Liver (tissue), 9 donors: ENCODE results near the gene CTXN1. TPM values are rescaled to one million over a fixed set of nuclear protein-coding genes. Genes with fewer than 3 reads are reported as not detected.

Experiments
- DNase-seq: peaks from one replicate; pipeline ENCODE4 v3.0.0-alpha.2; 2017; ENCODE audit warnings: low spot score
- H3K27ac ChIP-seq, 2 donors: one replicate each; pipeline ENCODE4 v1.7.0; 2013; ENCODE audit warnings: inconsistent platforms in 2 of 2, low read length in 2 of 2, control low read depth in 1 of 2, low read depth in 1 of 2, mild to moderate bottlenecking in 1 of 2
- H3K27me3 ChIP-seq, 4 donors: one replicate each; pipeline versions ENCODE4 v1.6.1 to v1.7.0; 2013; ENCODE audit warnings: low read length in 3 of 4, inconsistent platforms in 1 of 4, mild to moderate bottlenecking in 1 of 4, moderate library complexity in 1 of 4; ENCODE audit not compliant: control insufficient read depth in 4 of 4, insufficient read depth in 4 of 4
- H3K36me3 ChIP-seq, 4 donors: one replicate each; pipeline versions ENCODE4 v1.6.1 to v1.7.0; 2013; ENCODE audit warnings: low read length in 3 of 4, mild to moderate bottlenecking in 3 of 4, low read depth in 1 of 4, moderate library complexity in 1 of 4; ENCODE audit not compliant: control insufficient read depth in 4 of 4, insufficient read depth in 3 of 4
- H3K4me1 ChIP-seq, 4 donors: one replicate each; pipeline versions ENCODE4 v1.6.1 to v1.7.0; 2013; ENCODE audit warnings: low read length in 3 of 4, mild to moderate bottlenecking in 3 of 4, moderate library complexity in 1 of 4; ENCODE audit not compliant: control insufficient read depth in 4 of 4, insufficient read depth in 4 of 4
- H3K4me3 ChIP-seq, 3 donors: one replicate each; pipeline versions ENCODE4 v1.6.1 to v1.7.0; 2013; ENCODE audit warnings: low read length in 3 of 3, control low read depth in 1 of 3, low read depth in 1 of 3, mild to moderate bottlenecking in 1 of 3
- H3K9ac ChIP-seq, 2 donors: one replicate each; pipeline ENCODE4 v1.7.0; 2013; ENCODE audit warnings: low read length in 2 of 2, mild to moderate bottlenecking in 2 of 2, moderate library complexity in 2 of 2, control low read depth in 1 of 2, low read depth in 1 of 2
- H3K9me3 ChIP-seq, 4 donors: one replicate each; pipeline versions ENCODE4 v1.6.1 to v1.7.0; 2013; ENCODE audit warnings: low read length in 3 of 4; ENCODE audit not compliant: control insufficient read depth in 4 of 4
- EGR1 ChIP-seq, 2 donors: IDR thresholded peaks; 2 replicates each; pipeline ENCODE4 v1.6.1; 2016 to 2018; ENCODE audit warnings: antibody characterized with exemption in 2 of 2, low read depth in 2 of 2
- FOXA1 ChIP-seq: IDR thresholded peaks from 2 replicates; pipeline ENCODE4 v1.6.1; 2016; ENCODE audit warnings: antibody characterized with exemption
- FOXA2 ChIP-seq: IDR thresholded peaks from 2 replicates; pipeline ENCODE4 v1.6.1; 2016; ENCODE audit warnings: antibody characterized with exemption
- GABPA ChIP-seq, 2 donors: IDR thresholded peaks in 1 of 2; conservative IDR thresholded peaks in 1 of 2; 2 replicates each; pipeline ENCODE4 v1.6.1; 2016; ENCODE audit warnings: antibody characterized with exemption in 2 of 2, mild to moderate bottlenecking in 1 of 2, moderate library complexity in 1 of 2
- HNF4A ChIP-seq, 2 donors: conservative IDR thresholded peaks; 2 replicates each; pipeline ENCODE4 v1.6.1; 2016; ENCODE audit warnings: antibody characterized with exemption in 2 of 2, mild to moderate bottlenecking in 2 of 2
- JUND ChIP-seq, 2 donors: IDR thresholded peaks; 2 replicates each; pipeline ENCODE4 v1.6.1; 2016; ENCODE audit warnings: antibody characterized with exemption in 2 of 2
- NR2F2 ChIP-seq: IDR thresholded peaks from 2 replicates; pipeline ENCODE4 v1.6.1; 2016; ENCODE audit warnings: antibody characterized with exemption
- RAD21 ChIP-seq, 2 donors: IDR thresholded peaks; 2 replicates each; pipeline ENCODE4 v1.6.1; 2016; ENCODE audit warnings: antibody characterized with exemption in 2 of 2, mild to moderate bottlenecking in 2 of 2
- RXRA ChIP-seq, 2 donors: IDR thresholded peaks; 2 replicates each; pipeline ENCODE4 v1.6.1; 2017 to 2018; ENCODE audit warnings: antibody characterized with exemption in 2 of 2, mild to moderate bottlenecking in 1 of 2
- SP1 ChIP-seq: IDR thresholded peaks from 2 replicates; pipeline ENCODE4 v1.6.1; 2018; ENCODE audit warnings: antibody characterized with exemption, mild to moderate bottlenecking
- TAF1 ChIP-seq: conservative IDR thresholded peaks from 2 replicates; pipeline ENCODE4 v1.6.1; 2016; ENCODE audit warnings: antibody characterized with exemption, mild to moderate bottlenecking
- YY1 ChIP-seq: IDR thresholded peaks from 2 replicates; pipeline ENCODE4 v1.6.1; 2016; ENCODE audit warnings: antibody characterized with exemption, mild to moderate bottlenecking
- WGBS: extraction: QIAGEN DNeasy Blood & Tissue Kit; methylation state at CpG from one replicate; pipeline ENCODE4 v1.1.7; 2013; 5-methylcytosine and 5-hydroxymethylcytosine counted together
- polyA plus RNA-seq, 2 donors: library from polyadenylated mRNA; stranded (reverse) in 1 of 2; unstranded in 1 of 2; fragments of 200-250 nt in 1 of 2; fragments of >200 nt in 1 of 2; fragmentation: Nextera tagmentation in 1 of 2; extraction: Ambion mirVana in 1 of 2; gene quantifications; one replicate each; pipeline versions ENCODE4 v1.2.1 to v1.2.3, GENCODE V29; 2013 to 2015
- total RNA-seq, 2 donors: library from RNA; depleted of rRNA; stranded (reverse); fragments of >200 nt; gene quantifications; one replicate each; pipeline ENCODE4 v1.2.3, GENCODE V29; 2014
- TF ChIP-seq, protein P1 (sequence below): IDR thresholded peaks from 2 replicates; pipeline ENCODE4 v1.6.1; 2016; ENCODE audit warnings: antibody characterized with exemption, mild to moderate bottlenecking
- TF ChIP-seq, protein P2 (sequence below): fragments of 150-350 bp; IDR thresholded peaks from 2 replicates; pipeline ENCODE4 v1.5.1; 2017; ENCODE audit warnings: improper control_type of control experiment, low read depth, low read length; ENCODE audit not compliant: missing input control
- TF ChIP-seq, protein P3 (sequence below): IDR thresholded peaks from 2 replicates; pipeline ENCODE4 v1.6.1; 2016; ENCODE audit warnings: antibody characterized with exemption
- TF ChIP-seq, protein P4 (sequence below): IDR thresholded peaks from 2 replicates; pipeline ENCODE4 v1.6.1; 2016; ENCODE audit warnings: antibody characterized with exemption
- donor health status: healthy.
- donor health status: healthy.
- donor health status: healthy.
- donor health status: healthy.
- donor health status: healthy.

Gene CTXN1
- total and polyA plus RNA-seq, 4 donors, result 0.07 to 0.14 (median 0.08) TPM; not detected in 1

DNA sequence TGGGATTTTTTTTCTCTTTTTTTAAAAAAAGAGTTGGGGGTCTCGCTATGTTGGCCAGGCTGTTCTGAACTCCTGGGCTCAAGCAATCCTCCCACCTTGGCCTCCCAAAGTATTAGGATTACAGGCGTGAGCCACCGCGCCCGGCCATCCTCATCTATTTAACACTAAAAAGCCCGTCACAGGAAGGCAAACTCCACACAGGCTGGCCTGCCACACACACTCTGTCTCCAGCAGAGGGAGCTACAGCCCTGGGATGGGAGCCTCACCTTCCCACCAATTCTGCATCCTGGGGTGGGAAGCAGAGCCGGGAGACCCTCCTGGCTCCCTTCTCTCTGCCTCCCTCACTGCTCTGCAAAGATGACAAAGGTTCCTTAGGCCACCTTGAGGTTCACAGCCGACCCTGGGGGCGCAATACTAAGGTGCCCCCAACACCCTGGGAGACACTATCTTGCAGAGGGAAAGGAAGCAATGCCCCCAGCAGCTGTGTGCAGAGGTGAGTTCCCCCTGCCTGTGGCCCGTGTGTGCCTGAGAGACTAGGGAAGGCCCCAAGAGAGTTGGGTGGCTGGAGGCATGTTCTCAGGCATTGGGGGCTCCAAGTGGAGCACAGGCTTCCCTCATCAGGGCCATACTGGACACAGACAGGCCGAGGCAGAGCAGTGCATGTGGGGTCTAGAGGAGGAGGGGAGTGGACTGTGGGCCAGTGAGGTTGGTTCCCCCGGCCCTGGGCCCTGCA is 44.9 kb upstream of the CTXN1 start:
- Histone ChIP-seq H3K27me3 (no peaks in the 10 kb centered on the region), H3K9ac (no peak overlapping the region), H3K4me1 (peaks cover 0 to 22% (median 14%) of the 10 kb centered on the region in 4 donors), H3K27ac (no peak overlapping the region), H3K36me3 (peaks cover 3 to 44% (median 20%) of the 10 kb centered on the region in 4 donors), H3K4me3 (no peak overlapping the region), H3K9me3 (no peaks in the 10 kb centered on the region)
- TF ChIP-seq, protein P1, sequence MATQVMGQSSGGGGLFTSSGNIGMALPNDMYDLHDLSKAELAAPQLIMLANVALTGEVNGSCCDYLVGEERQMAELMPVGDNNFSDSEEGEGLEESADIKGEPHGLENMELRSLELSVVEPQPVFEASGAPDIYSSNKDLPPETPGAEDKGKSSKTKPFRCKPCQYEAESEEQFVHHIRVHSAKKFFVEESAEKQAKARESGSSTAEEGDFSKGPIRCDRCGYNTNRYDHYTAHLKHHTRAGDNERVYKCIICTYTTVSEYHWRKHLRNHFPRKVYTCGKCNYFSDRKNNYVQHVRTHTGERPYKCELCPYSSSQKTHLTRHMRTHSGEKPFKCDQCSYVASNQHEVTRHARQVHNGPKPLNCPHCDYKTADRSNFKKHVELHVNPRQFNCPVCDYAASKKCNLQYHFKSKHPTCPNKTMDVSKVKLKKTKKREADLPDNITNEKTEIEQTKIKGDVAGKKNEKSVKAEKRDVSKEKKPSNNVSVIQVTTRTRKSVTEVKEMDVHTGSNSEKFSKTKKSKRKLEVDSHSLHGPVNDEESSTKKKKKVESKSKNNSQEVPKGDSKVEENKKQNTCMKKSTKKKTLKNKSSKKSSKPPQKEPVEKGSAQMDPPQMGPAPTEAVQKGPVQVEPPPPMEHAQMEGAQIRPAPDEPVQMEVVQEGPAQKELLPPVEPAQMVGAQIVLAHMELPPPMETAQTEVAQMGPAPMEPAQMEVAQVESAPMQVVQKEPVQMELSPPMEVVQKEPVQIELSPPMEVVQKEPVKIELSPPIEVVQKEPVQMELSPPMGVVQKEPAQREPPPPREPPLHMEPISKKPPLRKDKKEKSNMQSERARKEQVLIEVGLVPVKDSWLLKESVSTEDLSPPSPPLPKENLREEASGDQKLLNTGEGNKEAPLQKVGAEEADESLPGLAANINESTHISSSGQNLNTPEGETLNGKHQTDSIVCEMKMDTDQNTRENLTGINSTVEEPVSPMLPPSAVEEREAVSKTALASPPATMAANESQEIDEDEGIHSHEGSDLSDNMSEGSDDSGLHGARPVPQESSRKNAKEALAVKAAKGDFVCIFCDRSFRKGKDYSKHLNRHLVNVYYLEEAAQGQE, result no peak
- TF ChIP-seq, protein P2, sequence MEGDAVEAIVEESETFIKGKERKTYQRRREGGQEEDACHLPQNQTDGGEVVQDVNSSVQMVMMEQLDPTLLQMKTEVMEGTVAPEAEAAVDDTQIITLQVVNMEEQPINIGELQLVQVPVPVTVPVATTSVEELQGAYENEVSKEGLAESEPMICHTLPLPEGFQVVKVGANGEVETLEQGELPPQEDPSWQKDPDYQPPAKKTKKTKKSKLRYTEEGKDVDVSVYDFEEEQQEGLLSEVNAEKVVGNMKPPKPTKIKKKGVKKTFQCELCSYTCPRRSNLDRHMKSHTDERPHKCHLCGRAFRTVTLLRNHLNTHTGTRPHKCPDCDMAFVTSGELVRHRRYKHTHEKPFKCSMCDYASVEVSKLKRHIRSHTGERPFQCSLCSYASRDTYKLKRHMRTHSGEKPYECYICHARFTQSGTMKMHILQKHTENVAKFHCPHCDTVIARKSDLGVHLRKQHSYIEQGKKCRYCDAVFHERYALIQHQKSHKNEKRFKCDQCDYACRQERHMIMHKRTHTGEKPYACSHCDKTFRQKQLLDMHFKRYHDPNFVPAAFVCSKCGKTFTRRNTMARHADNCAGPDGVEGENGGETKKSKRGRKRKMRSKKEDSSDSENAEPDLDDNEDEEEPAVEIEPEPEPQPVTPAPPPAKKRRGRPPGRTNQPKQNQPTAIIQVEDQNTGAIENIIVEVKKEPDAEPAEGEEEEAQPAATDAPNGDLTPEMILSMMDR, result peak; percentile 71
- peak; percentile 79 to 88 for TF ChIP-seq RAD21 (IDR thresholded peaks at IDR 0.05)
- TF ChIP-seq FOXA2, result no peak
- peak; percentile 59 for DNase-seq
- 72% methylated on average over 12 of the region's 12 CpGs for WGBS

DNA sequence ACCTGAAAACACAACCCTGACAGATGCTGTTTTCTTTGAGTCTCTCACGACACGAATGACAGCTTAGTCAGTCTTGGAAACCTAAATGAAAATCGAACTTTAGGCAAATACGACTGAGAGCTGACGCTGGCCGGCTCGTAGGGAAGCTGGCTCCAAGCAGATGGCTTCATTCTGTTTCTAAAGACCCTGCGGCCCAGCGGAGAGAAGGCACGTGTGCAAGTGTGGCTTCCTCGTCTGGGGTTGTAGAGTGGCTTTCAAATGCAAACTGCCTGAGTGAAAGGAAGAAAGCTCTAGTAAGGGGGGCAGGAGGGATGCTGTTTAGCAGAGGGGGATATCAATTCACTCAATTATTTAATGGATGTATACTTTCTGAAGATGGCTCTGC is 43.6 kb upstream of the CTXN1 start:
- Histone ChIP-seq H3K4me3 (no peak overlapping the region), H3K27ac (no peak overlapping the region), H3K36me3 (peaks cover 3 to 51% (median 20%) of the 10 kb centered on the region in 4 donors), H3K27me3 (no peaks in the 10 kb centered on the region), H3K9me3 (no peaks in the 10 kb centered on the region), H3K9ac (no peak overlapping the region), H3K4me1 (peaks cover 0 to 17% (median 14%) of the 10 kb centered on the region in 4 donors)
- no peak for DNase-seq
- TF ChIP-seq RAD21 (IDR thresholded peaks at IDR 0.05) (no peak), JUND (IDR thresholded peaks at IDR 0.05) (no peak)
- WGBS, result 95% methylated on average over 11 of the region's 11 CpGs

DNA sequence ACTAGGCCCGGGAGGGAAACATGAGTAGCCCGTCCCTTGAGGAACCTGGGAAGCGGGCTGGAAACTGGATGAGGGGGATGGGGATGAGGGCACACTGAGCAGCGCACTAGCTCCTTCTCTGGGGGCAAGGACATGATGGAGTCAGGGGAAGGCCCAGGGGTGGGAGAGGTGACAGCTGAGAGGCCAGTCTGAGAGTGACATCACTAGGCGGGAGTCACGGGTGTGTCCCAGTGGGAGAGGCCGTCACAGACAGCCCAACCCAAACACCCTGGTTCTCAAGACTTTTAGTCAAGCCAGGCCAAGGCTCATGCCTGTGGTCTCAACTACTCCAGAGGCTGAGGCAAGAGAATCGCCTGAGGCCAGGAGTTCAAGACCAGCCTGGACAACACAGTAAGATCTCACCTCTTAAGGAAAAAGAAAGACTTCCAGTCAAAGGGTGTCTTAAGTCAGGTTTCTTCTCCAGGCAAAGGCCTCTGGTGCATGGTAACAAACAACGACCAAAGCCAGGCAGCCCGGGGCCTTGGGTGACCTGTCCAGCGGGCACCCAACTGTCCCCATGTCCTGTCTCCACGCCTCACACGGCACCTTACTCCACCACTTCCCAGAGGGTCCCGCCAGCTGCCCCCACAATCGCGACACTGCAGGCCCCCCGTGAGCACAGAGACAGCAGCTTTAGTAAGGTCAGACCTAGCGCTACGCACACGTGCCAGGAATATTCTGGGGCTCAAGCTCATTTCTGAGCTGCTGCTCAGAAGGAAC is 43.0 kb upstream of the CTXN1 start:
- H3K36me3 ChIP-seq, result peaks cover 3 to 47% (median 19%) of the 10 kb centered on the region in 4 donors
- TF ChIP-seq RAD21 (IDR thresholded peaks at IDR 0.05), result no peak
- TF ChIP-seq, protein P2, result no peak
- no peak for TF ChIP-seq HNF4A (conservative IDR thresholded peaks at IDR 0.05)
- TF ChIP-seq SP1, result no peak
- TF ChIP-seq EGR1 (IDR thresholded peaks at IDR 0.05; ENCODE audit: low read depth in 2 of 2), result no peak
- TF ChIP-seq FOXA1, result no peak
- no peak for TF ChIP-seq NR2F2
- TF ChIP-seq, protein P3, sequence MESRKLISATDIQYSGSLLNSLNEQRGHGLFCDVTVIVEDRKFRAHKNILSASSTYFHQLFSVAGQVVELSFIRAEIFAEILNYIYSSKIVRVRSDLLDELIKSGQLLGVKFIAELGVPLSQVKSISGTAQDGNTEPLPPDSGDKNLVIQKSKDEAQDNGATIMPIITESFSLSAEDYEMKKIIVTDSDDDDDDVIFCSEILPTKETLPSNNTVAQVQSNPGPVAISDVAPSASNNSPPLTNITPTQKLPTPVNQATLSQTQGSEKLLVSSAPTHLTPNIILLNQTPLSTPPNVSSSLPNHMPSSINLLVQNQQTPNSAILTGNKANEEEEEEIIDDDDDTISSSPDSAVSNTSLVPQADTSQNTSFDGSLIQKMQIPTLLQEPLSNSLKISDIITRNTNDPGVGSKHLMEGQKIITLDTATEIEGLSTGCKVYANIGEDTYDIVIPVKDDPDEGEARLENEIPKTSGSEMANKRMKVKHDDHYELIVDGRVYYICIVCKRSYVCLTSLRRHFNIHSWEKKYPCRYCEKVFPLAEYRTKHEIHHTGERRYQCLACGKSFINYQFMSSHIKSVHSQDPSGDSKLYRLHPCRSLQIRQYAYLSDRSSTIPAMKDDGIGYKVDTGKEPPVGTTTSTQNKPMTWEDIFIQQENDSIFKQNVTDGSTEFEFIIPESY, result no peak
- no peak for TF ChIP-seq GABPA (IDR thresholded peaks at IDR 0.05 in 1 of 2, conservative IDR thresholded peaks at IDR 0.05 in 1 of 2)
- TF ChIP-seq, protein P4, sequence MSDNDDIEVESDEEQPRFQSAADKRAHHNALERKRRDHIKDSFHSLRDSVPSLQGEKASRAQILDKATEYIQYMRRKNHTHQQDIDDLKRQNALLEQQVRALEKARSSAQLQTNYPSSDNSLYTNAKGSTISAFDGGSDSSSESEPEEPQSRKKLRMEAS, result no peak
- TF ChIP-seq JUND (IDR thresholded peaks at IDR 0.05), result no peak
- no peak for TF ChIP-seq TAF1
- no peak for TF ChIP-seq RXRA (IDR thresholded peaks at IDR 0.05)
- TF ChIP-seq YY1, result no peak

More for the DNA sequence above, 43.0 kb upstream of the CTXN1 start:
- DNase-seq, result no peak
- 94% methylated on average over 20 of the region's 20 CpGs for WGBS
- H3K27ac ChIP-seq, result no peak overlapping the region
- peaks cover 0 to 17% (median 14%) of the 10 kb centered on the region in 4 donors for H3K4me1 ChIP-seq
- no peaks in the 10 kb centered on the region for H3K27me3 ChIP-seq
- no peaks in the 10 kb centered on the region for H3K9me3 ChIP-seq
- no peak overlapping the region for H3K9ac ChIP-seq
- no peak overlapping the region for H3K4me3 ChIP-seq
